A375 (cell line): Measurements from ENCODE around the gene RPL18A. TPM values are rescaled to one million over a fixed set of nuclear protein-coding genes. Genes with fewer than 3 reads are reported as not detected.

Experiments
- small RNA-seq: library from RNA; depleted of rRNA; stranded (forward); fragments of <200 nt; gene quantifications from one replicate; pipeline ENCODE3, GENCODE V24; 2014
- total RNA-seq: library from RNA; depleted of rRNA; stranded (reverse); fragments of >200 nt; shearing (Covaris generic); gene quantifications from 2 replicates; pipeline ENCODE4 v1.2.3, GENCODE V29; 2014; rRNA removed

Gene RPL18A
- 3,291 and 3,402 TPM in 2 replicates for total RNA-seq

DNA sequence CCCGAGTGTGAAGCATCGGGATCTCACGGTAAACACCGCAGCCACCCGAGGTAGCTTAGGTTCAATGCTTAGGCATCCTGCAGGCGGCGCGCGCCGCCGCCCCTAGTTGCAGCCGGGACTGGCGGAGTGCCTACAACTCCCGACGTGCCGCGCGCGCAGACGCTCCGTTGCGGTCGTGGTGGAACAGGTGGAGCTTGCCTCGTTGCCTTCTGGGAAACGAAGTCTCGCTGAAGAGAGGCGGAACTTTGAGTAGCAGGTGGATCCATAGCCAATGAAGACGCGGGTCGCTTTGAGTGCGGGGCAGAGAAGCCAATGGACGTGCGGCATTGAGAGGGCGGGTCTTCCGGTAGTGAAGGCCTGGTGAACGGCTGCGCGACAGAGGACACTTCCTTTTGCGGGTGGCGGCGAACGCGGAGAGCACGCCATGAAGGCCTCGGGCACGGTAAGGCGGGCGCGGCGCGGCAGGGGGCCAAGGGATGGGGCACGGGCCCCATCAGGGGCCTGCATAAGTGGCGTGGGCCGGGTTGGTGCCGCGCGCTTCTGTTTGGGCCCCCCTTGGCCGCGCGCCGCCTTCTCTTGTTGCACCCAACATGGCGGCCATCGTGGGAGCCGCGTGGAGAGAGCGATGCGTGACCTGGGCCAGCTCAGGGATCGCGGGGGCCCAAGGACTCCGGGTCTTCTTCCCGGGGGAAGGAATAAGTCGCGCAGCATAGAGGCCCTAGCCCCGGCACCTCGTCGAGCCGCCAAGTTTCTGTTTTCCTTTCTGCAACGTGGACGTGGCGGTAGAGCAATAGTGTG is at the start of gene RPL18A:
RPL18A (plus strand) TSS at position 378 of the 798 bp plus-strand sequence; CDS start at position 425, 47 bp downstream.

GRCh38 chr19:17821190-17821589 is 38.5 kb upstream of the RPL18A start, which contains the start of gene INSL3:
Gene INSL3 (minus strand): TSS chr19:17821519. CDS start chr19:17821506, 13 bp downstream.

GRCh38 chr19:17847538-17848366 is 12.0 kb upstream of the RPL18A start, which contains the start of gene JAK3:
Gene JAK3 (minus strand): TSS chr19:17847982. CDS start chr19:17844417, 3,565 bp downstream.

DNA sequence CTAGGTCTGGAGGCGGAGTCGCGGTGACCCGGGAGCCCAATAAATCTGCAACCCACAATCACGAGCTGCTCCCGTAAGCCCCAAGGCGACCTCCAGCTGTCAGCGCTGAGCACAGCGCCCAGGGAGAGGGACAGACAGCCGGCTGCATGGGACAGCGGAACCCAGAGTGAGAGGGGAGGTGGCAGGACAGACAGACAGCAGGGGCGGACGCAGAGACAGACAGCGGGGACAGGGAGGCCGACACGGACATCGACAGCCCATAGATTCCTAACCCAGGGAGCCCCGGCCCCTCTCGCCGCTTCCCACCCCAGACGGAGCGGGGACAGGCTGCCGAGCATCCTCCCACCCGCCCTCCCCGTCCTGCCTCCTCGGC is 12.2 kb downstream of the RPL18A start, which contains the start of gene SLC5A5:
SLC5A5 (plus strand) TSS at position 68 of the 373 bp plus-strand sequence. CDS start 375 bp downstream, outside the sequence.

Small RNAs within 50 kb of the gene (small RNA-seq; reads per million reads assigned to genes)
- not detected for gene SNORA68

Other genes starting within 250 kb of the RPL18A start
- 1.6 and 2.3 TPM in 2 replicates for gene UNC13A, start 171.6 kb upstream of the RPL18A start, total RNA-seq
- gene MAP1S, start 140.4 kb upstream of the RPL18A start, total RNA-seq: 20.5 and 42.6 TPM in 2 replicates
- gene FCHO1, start 108.4 kb upstream of the RPL18A start, total RNA-seq: 1.0 and 5.5 TPM in 2 replicates
- not detected in 2 replicates for gene B3GNT3, start 64.8 kb upstream of the RPL18A start, total RNA-seq
- gene INSL3, start 38.4 kb upstream of the RPL18A start, total RNA-seq: not detected in 2 replicates
- 0.45 and 0.79 TPM in 2 replicates for gene JAK3, start 11.9 kb upstream of the RPL18A start, total RNA-seq
- gene SLC5A5, start 12.0 kb downstream of the RPL18A start, total RNA-seq: not detected in 2 replicates
- 109 and 144 TPM in 2 replicates for gene CCDC124, start 73.1 kb downstream of the RPL18A start, total RNA-seq
- gene KCNN1, start 107.2 kb downstream of the RPL18A start, total RNA-seq: 1.2 and 2.1 TPM in 2 replicates
- 28.7 and 31.9 TPM in 2 replicates for gene ARRDC2, start 148.3 kb downstream of the RPL18A start, total RNA-seq
- gene IL12RB1, start 227.0 kb downstream of the RPL18A start, total RNA-seq: 0.48 and 0.64 TPM in 2 replicates
- 3.5 and 5.5 TPM in 2 replicates for gene MAST3, start 237.9 kb downstream of the RPL18A start, total RNA-seq